Esophagus muscularis mucosa (tissue), 4 donors: ENCODE results near the gene NLRC3. TPM values are rescaled to one million over a fixed set of nuclear protein-coding genes. Genes with fewer than 3 reads are reported as not detected.
"Not testable (repeated sequence)": the region's sequence is repeated elsewhere in the genome, so short reads cannot be mapped to it uniquely, and the experiment has no call there.

Experiments
- DNase-seq: peaks from one replicate; pipeline ENCODE4 v3.0.0-alpha.2; 2017; ENCODE audit errors: extremely low spot score
- H3K27ac ChIP-seq, 4 donors: fragments of 200-600 bp; sonication (generic); replicated peaks in 1 of 4; 1 replicate in 3 of 4; 2 replicates in 1 of 4; pipeline ENCODE4 v1.5.1; 2016 to 2019; ENCODE audit warnings: mild to moderate bottlenecking in 1 of 4
- H3K27me3 ChIP-seq, 4 donors: fragments of 200-600 bp; sonication (generic); one replicate each; pipeline versions ENCODE4 v1.5.1 to v1.6.0; 2016 to 2019
- H3K36me3 ChIP-seq, 4 donors: fragments of 200-600 bp; sonication (generic); one replicate each; pipeline ENCODE4 v1.5.1; 2016 to 2019
- H3K4me1 ChIP-seq, 4 donors: fragments of 200-600 bp; sonication (generic); one replicate each; pipeline ENCODE4 v1.5.1; 2016 to 2019
- H3K4me3 ChIP-seq, 4 donors: fragments of 200-600 bp; sonication (generic); 1 replicate in 2 of 4; 2 replicates in 2 of 4; pipeline ENCODE4 v1.5.1; 2016 to 2019; ENCODE audit warnings: mild to moderate bottlenecking in 4 of 4, moderate library complexity in 1 of 4
- H3K9me3 ChIP-seq, 4 donors: fragments of 200-600 bp; sonication (generic); 1 replicate in 3 of 4; 2 replicates in 1 of 4; pipeline ENCODE4 v1.5.1; 2016 to 2019
- EP300 ChIP-seq: sonication (generic); formaldehyde crosslinking; IDR thresholded peaks from one replicate; pipeline ENCODE4 v1.6.1; 2017; ENCODE audit warnings: antibody characterized with exemption
- POLR2A ChIP-seq: fragments of 450-650 bp; IDR thresholded peaks from one replicate; pipeline ENCODE4 v1.6.1; 2017; ENCODE audit warnings: antibody characterized with exemption, moderate library complexity, mild to moderate bottlenecking, low read depth
- POLR2AphosphoS5 ChIP-seq, 2 donors: sonication (generic); formaldehyde crosslinking; IDR thresholded peaks; one replicate each; pipeline ENCODE4 v1.6.1; 2017; ENCODE audit warnings: antibody characterized with exemption in 2 of 2
- WGBS: methylation state at CpG from one replicate; pipeline ENCODE4 v1.1.5; 2018; 5-methylcytosine and 5-hydroxymethylcytosine counted together
- intact Hi-C: fragments of 100-400 bp; cut with DNase I; formaldehyde crosslinking; loops from one replicate; pipeline ENCODE4 v1.15.1; 2023
- total RNA-seq, 4 donors: library from RNA; depleted of rRNA; stranded (reverse); fragments of >200 nt; gene quantifications; one replicate each; pipeline versions ENCODE4 v1.1.0 to v1.2.1, GENCODE V29; 2016
- TF ChIP-seq, protein P1 (sequence below), 3 experiments: fragments of 200-600 bp in 2 of 3; fragments of 450-650 bp in 1 of 3; sonication (generic) in 2 of 3; IDR thresholded peaks; one replicate each; pipeline ENCODE4 v1.5.1; 2017 to 2019; ENCODE audit warnings: antibody characterized with exemption in 3 of 3, mild to moderate bottlenecking in 2 of 3, moderate library complexity in 1 of 3

Gene NLRC3
- total RNA-seq, 4 donors from 2014 or later, result 0.57 to 2.5 (median 0.95) TPM

- intact Hi-C loops, result no loop called here
- TF ChIP-seq POLR2A, result no peak
- TF ChIP-seq EP300, result no peak
- no peak for TF ChIP-seq POLR2AphosphoS5 (IDR thresholded peaks at IDR 0.05)
- TF ChIP-seq, protein P1, sequence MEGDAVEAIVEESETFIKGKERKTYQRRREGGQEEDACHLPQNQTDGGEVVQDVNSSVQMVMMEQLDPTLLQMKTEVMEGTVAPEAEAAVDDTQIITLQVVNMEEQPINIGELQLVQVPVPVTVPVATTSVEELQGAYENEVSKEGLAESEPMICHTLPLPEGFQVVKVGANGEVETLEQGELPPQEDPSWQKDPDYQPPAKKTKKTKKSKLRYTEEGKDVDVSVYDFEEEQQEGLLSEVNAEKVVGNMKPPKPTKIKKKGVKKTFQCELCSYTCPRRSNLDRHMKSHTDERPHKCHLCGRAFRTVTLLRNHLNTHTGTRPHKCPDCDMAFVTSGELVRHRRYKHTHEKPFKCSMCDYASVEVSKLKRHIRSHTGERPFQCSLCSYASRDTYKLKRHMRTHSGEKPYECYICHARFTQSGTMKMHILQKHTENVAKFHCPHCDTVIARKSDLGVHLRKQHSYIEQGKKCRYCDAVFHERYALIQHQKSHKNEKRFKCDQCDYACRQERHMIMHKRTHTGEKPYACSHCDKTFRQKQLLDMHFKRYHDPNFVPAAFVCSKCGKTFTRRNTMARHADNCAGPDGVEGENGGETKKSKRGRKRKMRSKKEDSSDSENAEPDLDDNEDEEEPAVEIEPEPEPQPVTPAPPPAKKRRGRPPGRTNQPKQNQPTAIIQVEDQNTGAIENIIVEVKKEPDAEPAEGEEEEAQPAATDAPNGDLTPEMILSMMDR (IDR thresholded peaks at IDR 0.05), result no peak
- Histone ChIP-seq H3K9me3 (no peaks in the 10 kb centered on the region), H3K4me3 (no peak overlapping the region), H3K27me3 (no peaks in the 10 kb centered on the region), H3K4me1 (peaks cover 0 to 24% (median 20%) of the 10 kb centered on the region in 4 donors), H3K27ac (no peak overlapping the region), H3K36me3 (peaks cover 23 to 76% (median 70%) of the 10 kb centered on the region in 4 donors)
- no peak for DNase-seq
- 96% methylated on average over 12 of the region's 12 CpGs for WGBS
These were observed 44.5 kb downstream of the NLRC3 start for GRCh38 chr16:3532741-3533140.

DNA sequence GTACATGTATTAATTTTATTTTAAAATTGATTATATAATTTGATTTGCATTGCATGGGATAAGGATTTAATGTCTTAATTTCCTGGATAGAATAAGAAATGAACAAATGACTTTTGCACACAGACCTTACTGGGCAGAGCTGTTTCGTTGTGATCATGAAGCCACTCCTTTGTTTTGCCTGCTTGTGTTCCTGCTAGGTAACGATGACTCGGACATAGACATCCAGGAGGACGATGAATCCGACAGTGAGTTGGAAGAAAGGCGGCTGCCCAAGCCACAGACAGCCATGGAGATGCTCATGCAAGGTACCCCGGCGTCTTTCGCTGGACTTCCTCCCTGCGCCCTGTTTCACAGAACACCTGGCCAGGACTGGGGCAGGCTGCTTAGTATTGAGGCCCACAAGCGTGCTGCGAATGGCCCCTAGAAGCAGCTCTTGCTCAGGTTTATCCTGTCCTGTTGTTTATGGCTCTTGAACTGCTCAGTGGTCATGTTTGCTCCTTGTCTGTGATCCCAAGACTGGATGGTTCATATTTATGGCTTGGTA lies 46.8 kb downstream of the NLRC3 start:
- DNase-seq, result no peak
- intact Hi-C loops, result no loop called here
- no peaks in the 10 kb centered on the region for H3K27me3 ChIP-seq
- no peaks in the 10 kb centered on the region for H3K9me3 ChIP-seq
- no peak overlapping the region for H3K27ac ChIP-seq
- peaks cover 28 to 89% (median 72%) of the 10 kb centered on the region in 4 donors for H3K36me3 ChIP-seq
- peaks cover 0 to 6% (median 3%) of the 10 kb centered on the region in 4 donors for H3K4me1 ChIP-seq
- no peak overlapping the region for H3K4me3 ChIP-seq
- no peak for TF ChIP-seq POLR2AphosphoS5 (IDR thresholded peaks at IDR 0.05)
- TF ChIP-seq, protein P1 (IDR thresholded peaks at IDR 0.05), result no peak
- TF ChIP-seq POLR2A, result no peak
- TF ChIP-seq EP300, result no peak
- WGBS, result 92% methylated on average over 10 of the region's 12 CpGs

DNA sequence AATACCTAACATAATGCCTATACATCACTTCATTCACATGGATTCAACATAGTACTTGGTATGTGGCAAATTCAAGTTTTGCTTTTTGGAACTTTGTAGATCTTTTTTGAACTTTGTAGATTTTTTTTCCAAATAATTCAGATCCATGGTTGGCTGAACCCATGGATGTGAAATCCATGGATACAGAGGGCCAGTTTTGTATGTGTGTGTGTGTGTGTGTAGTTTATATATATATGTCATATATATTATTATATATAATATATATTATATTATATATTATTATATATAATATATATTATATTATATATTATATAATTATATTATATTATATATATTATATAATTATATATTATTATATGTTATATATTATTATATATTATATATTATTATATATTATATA lies 48.0 kb downstream of the NLRC3 start:
- Histone ChIP-seq H3K27me3 (no peaks in the 10 kb centered on the region), H3K9me3 (no peaks in the 10 kb centered on the region), H3K4me3 (no peak overlapping the region), H3K27ac (no peak overlapping the region), H3K36me3 (peaks cover 38 to 89% (median 69%) of the 10 kb centered on the region in 4 donors), H3K4me1 (peaks cover 0 to 6% (median 3%) of the 10 kb centered on the region in 4 donors)
- DNase-seq, result no peak
- TF ChIP-seq, protein P1 (IDR thresholded peaks at IDR 0.05), result no peak
- TF ChIP-seq POLR2AphosphoS5 (IDR thresholded peaks at IDR 0.05), result no peak
- intact Hi-C loops, result no loop called here

DNA sequence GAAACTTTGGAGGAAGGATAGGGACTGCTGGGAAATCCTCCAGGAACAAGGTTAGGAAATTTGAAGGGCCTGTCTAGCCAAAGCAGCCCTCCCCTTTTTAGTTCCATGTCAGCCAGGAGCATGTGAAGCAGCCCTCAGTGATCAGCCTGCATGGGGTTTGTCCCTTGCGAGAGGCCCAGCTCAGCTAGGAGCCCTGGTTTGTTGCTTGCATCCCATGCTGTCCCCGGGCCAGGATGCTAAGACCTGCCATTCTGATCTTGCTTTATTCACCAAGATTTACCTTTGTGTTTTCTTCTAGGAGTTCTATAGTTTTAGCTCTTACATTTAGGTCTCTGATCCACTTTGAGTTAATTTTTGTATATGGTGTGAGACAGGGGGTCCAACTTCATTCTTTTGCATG lies 48.8 kb downstream of the NLRC3 start:
- intact Hi-C loops, result no loop called here
- no peak for DNase-seq
- H3K4me1 ChIP-seq, result peaks cover 0 to 6% (median 3%) of the 10 kb centered on the region in 4 donors
- no peaks in the 10 kb centered on the region for H3K9me3 ChIP-seq
- TF ChIP-seq POLR2AphosphoS5 (IDR thresholded peaks at IDR 0.05) (no peak), EP300 (no peak), POLR2A (no peak)
- TF ChIP-seq, protein P1 (IDR thresholded peaks at IDR 0.05), result no peak
- 100% methylated on average over 2 of the region's 2 CpGs for WGBS
- no peak overlapping the region for H3K27ac ChIP-seq
- no peak overlapping the region for H3K4me3 ChIP-seq
- H3K36me3 ChIP-seq, result peaks cover 45 to 89% (median 69%) of the 10 kb centered on the region in 4 donors
- no peaks in the 10 kb centered on the region for H3K27me3 ChIP-seq

DNA sequence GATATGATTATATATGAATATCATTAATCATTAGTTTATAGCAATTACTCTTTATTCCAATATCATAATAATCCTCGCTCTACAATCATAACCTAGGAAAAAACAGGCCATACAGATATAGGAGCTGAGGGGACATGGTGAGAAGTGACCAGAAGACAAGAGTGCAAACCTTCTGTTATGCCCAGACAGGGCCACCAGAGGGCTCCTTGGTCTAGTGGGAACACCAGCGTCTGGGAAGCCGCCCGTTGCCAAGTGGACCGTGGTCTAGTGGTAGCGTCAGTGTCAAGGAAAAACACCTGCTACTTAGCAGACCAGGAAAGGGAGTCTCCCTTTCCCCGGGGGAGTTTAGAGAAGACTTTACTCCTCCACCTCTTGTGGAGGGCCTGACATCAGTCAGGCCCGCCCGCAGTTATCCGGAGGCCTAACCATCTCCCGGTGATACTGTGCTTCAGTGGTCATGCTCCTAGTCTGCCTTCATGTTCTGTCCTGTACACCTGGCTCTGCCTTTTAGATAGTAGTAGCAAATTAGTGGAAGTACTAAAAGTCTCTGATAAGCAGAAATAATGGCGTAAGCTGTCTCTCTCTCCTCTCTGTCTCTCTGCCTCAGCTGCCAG lies 49.9 kb downstream of the NLRC3 start:
- not testable (repeated sequence) for H3K27ac ChIP-seq, DNase-seq

More for the DNA sequence above, 49.9 kb downstream of the NLRC3 start:
- intact Hi-C loops, H3K4me3 ChIP-seq, H3K4me1 ChIP-seq, H3K27me3 ChIP-seq, H3K9me3 ChIP-seq: not testable (repeated sequence)
- TF ChIP-seq POLR2AphosphoS5 (IDR thresholded peaks at IDR 0.05), result peak in 1 of 2 donors; percentile 14
- TF ChIP-seq, protein P1 (IDR thresholded peaks at IDR 0.05), result peak; percentile 54 to 72 (median 65)
- H3K36me3 ChIP-seq, result peaks cover 39 to 89% (median 66%) of the 10 kb centered on the region in 4 donors
- WGBS, result 67% methylated on average over 11 of the region's 12 CpGs
